Activated T-cell treated with anti-CD3 and anti-CD28 coated beads for 24 hours (primary cell): Measurements from ENCODE around the gene CUX1.

Source experiments
- DNase-seq: peaks from one replicate; pipeline ENCODE4 v3.0.0-alpha.2; 2020; ENCODE audit warnings: low read depth

CUX1 gene

GRCh38 chr7:102244601-102245000 lies 427.2 kb downstream of the CUX1 start:
- DNase-seq, result no peak

- no peak for DNase-seq
These were observed 430.6 kb downstream of the CUX1 start for GRCh38 chr7:102248081-102248455.

GRCh38 chr7:102248456-102249395 lies 431.3 kb downstream of the CUX1 start:
- no peak for DNase-seq

GRCh38 chr7:102251531-102252365 lies 434.3 kb downstream of the CUX1 start:
- no peak for DNase-seq

- no peak for DNase-seq
These were observed 435.0 kb downstream of the CUX1 start for GRCh38 chr7:102252366-102252982.

GRCh38 chr7:102253066-102253972 lies 435.9 kb downstream of the CUX1 start:
- DNase-seq, result no peak

GRCh38 chr7:102253973-102254370 lies 436.5 kb downstream of the CUX1 start:
- DNase-seq, result no peak

- DNase-seq, result no peak
These were observed 437.1 kb downstream of the CUX1 start for GRCh38 chr7:102254521-102254920.

GRCh38 chr7:102255501-102255900 lies 438.1 kb downstream of the CUX1 start:
- DNase-seq, result no peak

GRCh38 chr7:102255916-102256315 lies 438.5 kb downstream of the CUX1 start:
- no peak for DNase-seq

GRCh38 chr7:102258073-102258748 lies 440.8 kb downstream of the CUX1 start:
- DNase-seq, result no peak

- DNase-seq, result no peak
These were observed 441.3 kb downstream of the CUX1 start for GRCh38 chr7:102258749-102259107.

GRCh38 chr7:102260856-102261255 lies 443.4 kb downstream of the CUX1 start:
- no peak for DNase-seq

GRCh38 chr7:102261451-102261850 lies 444.0 kb downstream of the CUX1 start:
- DNase-seq, result no peak

GRCh38 chr7:102262546-102262945 lies 445.1 kb downstream of the CUX1 start:
- no peak for DNase-seq

GRCh38 chr7:102264367-102264891 lies 447.0 kb downstream of the CUX1 start:
- no peak for DNase-seq

GRCh38 chr7:102266541-102266940 lies 449.1 kb downstream of the CUX1 start:
- DNase-seq, result no peak

- no peak for DNase-seq
These were observed 451.2 kb downstream of the CUX1 start for GRCh38 chr7:102268635-102269034.

GRCh38 chr7:102270178-102270887 lies 452.9 kb downstream of the CUX1 start:
- no peak for DNase-seq

GRCh38 chr7:102271158-102271798 lies 453.9 kb downstream of the CUX1 start:
- no peak for DNase-seq
